ENCODE data around the gene KAZN.

GRCh38 chr1:14824314-14824915 lies 225.9 kb downstream of the KAZN start:
- TF ChIP-seq GABPA (IDR thresholded peaks at IDR 0.05; ENCODE audit: low read depth) (no peak), ZBTB33 (IDR thresholded peaks at IDR 0.05; ENCODE audit: borderline replicate concordance, low read depth) (no peak), CHD2 (IDR thresholded peaks at IDR 0.05; ENCODE audit: low read length, partially characterized antibody) (no peak), CTCF (IDR thresholded peaks at IDR 0.05) (no peak), EZH2phosphoT487 (IDR thresholded peaks at IDR 0.05; ENCODE audit: borderline replicate concordance, low read depth) (no peak), TAF1 (IDR thresholded peaks at IDR 0.05; ENCODE audit: borderline replicate concordance, low read depth, low read length) (no peak), YY1 (IDR thresholded peaks at IDR 0.05; ENCODE audit: low read depth) (no peak), EP300 (IDR thresholded peaks at IDR 0.05; ENCODE audit: borderline replicate concordance in 1 of 2, low read depth in 1 of 2, low read length in 1 of 2) (no peak), USF2 (IDR thresholded peaks at IDR 0.05; ENCODE audit: borderline replicate concordance, low read depth, low read length) (no peak), FOSL2 (IDR thresholded peaks at IDR 0.05; ENCODE audit: borderline replicate concordance, low read depth) (no peak), RAD21 (IDR thresholded peaks at IDR 0.05; ENCODE audit: low read length) (no peak), ELF1 (IDR thresholded peaks at IDR 0.05) (no peak), SMC3 (IDR thresholded peaks at IDR 0.05; ENCODE audit: low read depth, low read length) (no peak), NRF1 (IDR thresholded peaks at IDR 0.05; ENCODE audit: low read depth, low read length) (no peak)
